Testis (tissue), 3 donors: ENCODE measurements around the gene HAGH. TPM values are rescaled to one million over a fixed set of nuclear protein-coding genes. Genes with fewer than 3 reads are reported as not detected.

Source experiments
- DNase-seq: peaks from one replicate; pipeline ENCODE4 v3.0.0-alpha.2; 2019
- H3K27ac ChIP-seq, 2 donors: fragments of 200-600 bp; sonication (generic); one replicate each; pipeline ENCODE4 v1.5.1; 2019
- H3K27me3 ChIP-seq: fragments of 200-600 bp; sonication (generic); one replicate; pipeline ENCODE4 v1.5.1; 2019
- H3K36me3 ChIP-seq: fragments of 200-600 bp; sonication (generic); one replicate; pipeline ENCODE4 v1.5.1; 2017; ENCODE audit warnings: low read depth; ENCODE audit errors: missing control alignments
- H3K4me1 ChIP-seq: fragments of 200-600 bp; sonication (generic); one replicate; pipeline ENCODE4 v1.5.1; 2019
- H3K4me3 ChIP-seq, 2 donors: fragments of 200-600 bp; sonication (generic); one replicate each; pipeline ENCODE4 v1.5.1; 2017 to 2019
- H3K9me3 ChIP-seq: fragments of 200-600 bp; sonication (generic); one replicate; pipeline ENCODE4 v1.5.1; 2017
- CTCF ChIP-seq, 3 experiments: fragments of 450-650 bp in 2 of 3; fragments of 200-600 bp in 1 of 3; sonication (generic) in 1 of 3; IDR thresholded peaks; one replicate each; pipeline ENCODE4 v1.5.1; 2016 to 2019; ENCODE audit warnings: antibody characterized with exemption in 3 of 3, mild to moderate bottlenecking in 2 of 3, moderate library complexity in 1 of 3
- POLR2A ChIP-seq: fragments of 450-650 bp; IDR thresholded peaks from one replicate; pipeline ENCODE4 v1.6.1; 2017; ENCODE audit warnings: antibody characterized with exemption, mild to moderate bottlenecking, moderate library complexity
- WGBS, 2 donors: methylation state at CpG; one replicate each; pipeline ENCODE4 v1.1.5; 2018; 5-methylcytosine and 5-hydroxymethylcytosine counted together
- intact Hi-C: fragments of 100-400 bp; cut with DNase I; formaldehyde crosslinking; loops from one replicate; pipeline ENCODE4 v1.15.1; 2023; ENCODE audit warnings: low total_unique reads
- polyA plus RNA-seq: library from polyadenylated mRNA; stranded (reverse); fragments of 350-450 nt; fragmentation: Illumina TruSeq; extraction: RNeasy Lipid Tissue Mini Kit (QIAGEN cat#74804); gene quantifications from one replicate; pipeline ENCODE4 v1.2.3, GENCODE V29; 2014; ENCODE audit warnings: low read depth, low replicate concordance; ENCODE audit not compliant: insufficient read depth
- total RNA-seq, 2 donors: library from RNA; depleted of rRNA; stranded (reverse); fragments of >200 nt; gene quantifications; one replicate each; pipeline ENCODE4 v1.2.3, GENCODE V29; 2016

HAGH gene
- total and polyA plus RNA-seq, 3 donors from 2014 or later, result 163 to 266 (median 176) TPM

GRCh38 chr16:1784977-1785845 lies 41.4 kb downstream of the HAGH start:
- no peaks in the 10 kb centered on the region for H3K27me3 ChIP-seq
- no peak for DNase-seq
- WGBS, 2 donors, result 87 to 89% methylated on average over 17 to 26 of the region's 26 CpGs

GRCh38 chr16:1782408-1783264 lies 44.0 kb downstream of the HAGH start, which contains the start of the genes NUBP2 and SPSB3:
Gene NUBP2 (plus strand): TSS chr16:1782960. CDS start chr16:1783021, 61 bp downstream.
Gene SPSB3 (minus strand): TSS chr16:1782571. CDS start chr16:1781483, 1,088 bp downstream.
- Histone ChIP-seq H3K36me3 (no peaks in the 10 kb centered on the region), H3K9me3 (no peaks in the 10 kb centered on the region), H3K4me3 (peak within 1 kb of the TSS; percentile 85 to 88), H3K27ac (peak within 1 kb of the TSS; percentile 49 to 84), H3K4me1 (peaks cover 16% of the 10 kb centered on the region), H3K27me3 (no peaks in the 10 kb centered on the region)
- DNase-seq, result peak; percentile 100
- intact Hi-C loops, result no loop called here
- TF ChIP-seq CTCF (IDR thresholded peaks at IDR 0.05) (peak in 1 of 3 experiments; percentile 1), POLR2A (no peak)
- 1 to 4% methylated on average over 5 to 84 of the region's 102 CpGs for WGBS, 2 donors

More at GRCh38 chr16:1784977-1785845, 41.4 kb downstream of the HAGH start:
- Histone ChIP-seq H3K27ac (no peak overlapping the region), H3K9me3 (no peaks in the 10 kb centered on the region), H3K4me1 (peaks cover 16% of the 10 kb centered on the region), H3K4me3 (no peak overlapping the region), H3K36me3 (no peaks in the 10 kb centered on the region)
- no peak for TF ChIP-seq CTCF (IDR thresholded peaks at IDR 0.05)
- TF ChIP-seq POLR2A, result no peak
- intact Hi-C loops, result no loop called here

GRCh38 chr16:1781758-1782407 lies 44.7 kb downstream of the HAGH start:
- TF ChIP-seq POLR2A (no peak), CTCF (IDR thresholded peaks at IDR 0.05) (no peak)
- WGBS, 2 donors, result 1 to 3% methylated on average over 8 to 64 of the region's 70 CpGs
- Histone ChIP-seq H3K36me3 (no peaks in the 10 kb centered on the region), H3K27me3 (no peaks in the 10 kb centered on the region), H3K4me1 (peaks cover 16% of the 10 kb centered on the region), H3K27ac (peak overlapping the region; percentile 25 to 84), H3K4me3 (peak overlapping the region; percentile 85 to 88), H3K9me3 (no peaks in the 10 kb centered on the region)
- DNase-seq, result no peak
- intact Hi-C loops, result no loop called here

- no peak for DNase-seq
- 43 to 54% methylated on average over 16 to 20 of the region's 20 CpGs for WGBS, 2 donors
Measured at GRCh38 chr16:1781254-1781653, 45.4 kb downstream of the HAGH start.

More at GRCh38 chr16:1781254-1781653, 45.4 kb downstream of the HAGH start:
- no peaks in the 10 kb centered on the region for H3K36me3 ChIP-seq
- H3K27me3 ChIP-seq, result no peaks in the 10 kb centered on the region
- H3K27ac ChIP-seq, result peak overlapping the region; percentile 25 to 84
- peak overlapping the region; percentile 85 to 88 for H3K4me3 ChIP-seq
- intact Hi-C loops, result no loop called here
- TF ChIP-seq CTCF (IDR thresholded peaks at IDR 0.05) (no peak), POLR2A (no peak)
- H3K9me3 ChIP-seq, result no peaks in the 10 kb centered on the region
- H3K4me1 ChIP-seq, result peaks cover 16% of the 10 kb centered on the region
